A549 treated with Hydrocortisone at 1 μM for 4 hours (cell line): ENCODE measurements around the gene CACNG7. TPM values are rescaled to one million over a fixed set of nuclear protein-coding genes. Genes with fewer than 3 reads are reported as not detected.

Experiments used
- total RNA-seq: library from RNA; stranded (reverse); fragments of 200-300 nt; extraction: Qiagen RNA extraction; gene quantifications from 5 replicates; pipeline ENCODE4 v1.2.3, GENCODE V29; 2022

The CACNG7 gene
- 6.4 to 9.1 TPM (median 8.0 TPM) in 5 replicates for total RNA-seq

GRCh38 chr19:53908935-53909415, at the start of gene CACNG7:
TSS of gene CACNG7 (plus strand) at chr19:53909278. CDS start at chr19:53912832, 3,554 bp downstream.

GRCh38 chr19:53867225-53868090, 41.6 kb upstream of the CACNG7 start, which contains the start of gene MYADM:
TSS of gene MYADM (plus strand) at chr19:53867883. CDS start at chr19:53873530, 5,647 bp downstream.

GRCh38 chr19:53881482-53882390, 27.3 kb upstream of the CACNG7 start, which contains the start of gene PRKCG:
TSS of gene PRKCG (plus strand) at chr19:53882197. CDS start at chr19:53882495, 298 bp downstream.

GRCh38 chr19:53962887-53963431, 53.9 kb downstream of the CACNG7 start, which contains the start of gene CACNG8:
TSS of gene CACNG8 (plus strand) at chr19:53962937.

GRCh38 chr19:53991224-53992113, 82.4 kb downstream of the CACNG7 start, which contains the start of gene CACNG6:
TSS of gene CACNG6 (plus strand) at chr19:53991637. CDS start at chr19:53992878, 1,241 bp downstream.

Other genes with a start within 250 kb of the CACNG7 start
- not detected in 5 replicates for gene NLRP12, start 85.0 kb upstream of the CACNG7 start, total RNA-seq
- 232 to 299 TPM (median 276 TPM) in 5 replicates for gene MYADM, start 41.4 kb upstream of the CACNG7 start, total RNA-seq
- 3.6 to 6.8 TPM (median 5.6 TPM) in 5 replicates for gene PRKCG, start 27.1 kb upstream of the CACNG7 start, total RNA-seq
- gene CACNG8, start 53.7 kb downstream of the CACNG7 start, total RNA-seq = 0.62 to 1.1 TPM (median 0.91 TPM) in 5 replicates
- 8.8 to 12.8 TPM (median 11.3 TPM) in 5 replicates for gene CACNG6, start 82.4 kb downstream of the CACNG7 start, total RNA-seq
- 0.60 to 1.2 TPM (median 0.73 TPM) in 4 of 5 replicates, not detected in the other for gene VSTM1, start 154.6 kb downstream of the CACNG7 start, total RNA-seq
- gene TARM1, start 172.1 kb downstream of the CACNG7 start, total RNA-seq = not detected in 5 replicates
- 0.20 to 0.41 TPM (median 0.27 TPM) in 5 replicates for gene OSCAR, start 191.5 kb downstream of the CACNG7 start, total RNA-seq
- 140 to 263 TPM (median 231 TPM) in 5 replicates for gene NDUFA3, start 193.6 kb downstream of the CACNG7 start, total RNA-seq
- gene TFPT, start 206.4 kb downstream of the CACNG7 start, total RNA-seq = 18.6 to 23.8 TPM (median 19.8 TPM) in 5 replicates
- gene PRPF31, start 206.5 kb downstream of the CACNG7 start, total RNA-seq = 105 to 119 TPM (median 114 TPM) in 5 replicates
- 50.5 to 63.8 TPM (median 58.1 TPM) in 5 replicates for gene CNOT3, start 228.5 kb downstream of the CACNG7 start, total RNA-seq